ENCODE data around the gene TRIL. TPM values are rescaled to one million over a fixed set of nuclear protein-coding genes. Genes with fewer than 3 reads are reported as not detected.

Gene TRIL
- polyA plus RNA-seq, 6 donors from 2014 or later, result not detected

GRCh38 chr7:28942168-28942567, 16.0 kb downstream of the TRIL start:
- Mint-ChIP-seq H3K27ac (no peak overlapping the region), H3K9me3 (peaks cover 0 to 2% (median 0%) of the 10 kb centered on the region in 7 donors), H3K4me1 (no peaks in the 10 kb centered on the region), H3K4me3 (no peak overlapping the region), H3K36me3 (no peaks in the 10 kb centered on the region), H3K27me3 (peaks cover 19 to 49% (median 39%) of the 10 kb centered on the region in 3 donors)
- no peak for DNase-seq
- ATAC-seq (ENCODE audit: low read depth in 2 of 2), result no peak

- no peak overlapping the region for H3K4me3 Mint-ChIP-seq
- H3K9me3 Mint-ChIP-seq, result peaks cover 0 to 2% (median 0%) of the 10 kb centered on the region in 7 donors
- peaks cover 19 to 49% (median 38%) of the 10 kb centered on the region in 3 donors for H3K27me3 Mint-ChIP-seq
- H3K27ac Mint-ChIP-seq, result no peak overlapping the region
- ATAC-seq (ENCODE audit: low read depth in 2 of 2) (no peak), DNase-seq (no peak)
- H3K36me3 Mint-ChIP-seq, result no peaks in the 10 kb centered on the region
- no peaks in the 10 kb centered on the region for H3K4me1 Mint-ChIP-seq
Observed at GRCh38 chr7:28941633-28942032, 16.5 kb downstream of the TRIL start.

GRCh38 chr7:28940741-28941384, 17.3 kb downstream of the TRIL start:
- peaks cover 0 to 2% (median 0%) of the 10 kb centered on the region in 7 donors for H3K9me3 Mint-ChIP-seq
- no peak for DNase-seq
- H3K36me3 Mint-ChIP-seq, result no peaks in the 10 kb centered on the region
- no peaks in the 10 kb centered on the region for H3K4me1 Mint-ChIP-seq
- H3K4me3 Mint-ChIP-seq, result no peak overlapping the region
- H3K27ac Mint-ChIP-seq, result no peak overlapping the region
- ATAC-seq (ENCODE audit: low read depth in 2 of 2), result no peak
- peaks cover 25 to 49% (median 38%) of the 10 kb centered on the region in 3 donors for H3K27me3 Mint-ChIP-seq

GRCh38 chr7:28939844-28940544, 18.1 kb downstream of the TRIL start:
- no peaks in the 10 kb centered on the region for H3K36me3 Mint-ChIP-seq
- H3K27ac Mint-ChIP-seq, result no peak overlapping the region
- peaks cover 28 to 57% (median 46%) of the 10 kb centered on the region in 3 donors for H3K27me3 Mint-ChIP-seq
- no peak for ATAC-seq (ENCODE audit: low read depth in 2 of 2)
- H3K4me3 Mint-ChIP-seq, result no peak overlapping the region
- no peaks in the 10 kb centered on the region for H3K4me1 Mint-ChIP-seq
- DNase-seq, result no peak
- H3K9me3 Mint-ChIP-seq, result peaks cover 0 to 2% (median 0%) of the 10 kb centered on the region in 7 donors

- Mint-ChIP-seq H3K27me3 (peaks cover 34 to 63% (median 46%) of the 10 kb centered on the region in 3 donors), H3K9me3 (peaks cover 0 to 2% (median 0%) of the 10 kb centered on the region in 7 donors), H3K4me1 (no peaks in the 10 kb centered on the region), H3K27ac (no peak overlapping the region), H3K36me3 (no peaks in the 10 kb centered on the region), H3K4me3 (no peak overlapping the region)
- ATAC-seq (ENCODE audit: low read depth in 2 of 2), result no peak
- no peak for DNase-seq
Observed at GRCh38 chr7:28939367-28939766, 18.8 kb downstream of the TRIL start.

GRCh38 chr7:28937619-28938018, 20.5 kb downstream of the TRIL start:
- H3K27ac Mint-ChIP-seq, result no peak overlapping the region
- DNase-seq (no peak), ATAC-seq (ENCODE audit: low read depth in 2 of 2) (no peak)
- H3K4me3 Mint-ChIP-seq, result no peak overlapping the region
- H3K9me3 Mint-ChIP-seq, result peaks cover 0 to 2% (median 0%) of the 10 kb centered on the region in 7 donors
- no peaks in the 10 kb centered on the region for H3K36me3 Mint-ChIP-seq
- peaks cover 36 to 61% (median 50%) of the 10 kb centered on the region in 3 donors for H3K27me3 Mint-ChIP-seq
- no peaks in the 10 kb centered on the region for H3K4me1 Mint-ChIP-seq

- Mint-ChIP-seq H3K9me3 (peaks cover 0 to 2% (median 0%) of the 10 kb centered on the region in 7 donors), H3K27ac (no peak overlapping the region), H3K4me3 (no peak overlapping the region), H3K4me1 (no peaks in the 10 kb centered on the region), H3K36me3 (no peaks in the 10 kb centered on the region), H3K27me3 (peaks cover 36 to 59% (median 49%) of the 10 kb centered on the region in 3 donors)
- DNase-seq, result no peak
- no peak for ATAC-seq (ENCODE audit: low read depth in 2 of 2)
Observed at GRCh38 chr7:28937103-28937502, 21.0 kb downstream of the TRIL start.

- no peak for ATAC-seq (ENCODE audit: low read depth in 2 of 2)
- H3K27me3 Mint-ChIP-seq, result peaks cover 31 to 52% (median 46%) of the 10 kb centered on the region in 3 donors
- no peak for DNase-seq
- H3K27ac Mint-ChIP-seq, result no peak overlapping the region
- no peaks in the 10 kb centered on the region for H3K4me1 Mint-ChIP-seq
- no peak overlapping the region for H3K4me3 Mint-ChIP-seq
- no peaks in the 10 kb centered on the region for H3K36me3 Mint-ChIP-seq
- H3K9me3 Mint-ChIP-seq, result peaks cover 0 to 5% (median 0%) of the 10 kb centered on the region in 7 donors
Observed at GRCh38 chr7:28933846-28934320, 24.2 kb downstream of the TRIL start.

GRCh38 chr7:28931565-28931964, 26.6 kb downstream of the TRIL start:
- ATAC-seq (ENCODE audit: low read depth in 2 of 2), result no peak
- DNase-seq, result no peak
- no peak overlapping the region for H3K4me3 Mint-ChIP-seq
- H3K27me3 Mint-ChIP-seq, result peaks cover 35 to 43% (median 38%) of the 10 kb centered on the region in 3 donors
- no peaks in the 10 kb centered on the region for H3K36me3 Mint-ChIP-seq
- H3K27ac Mint-ChIP-seq, result no peak overlapping the region
- peaks cover 9 to 11% (median 11%) of the 10 kb centered on the region in 3 donors for H3K4me1 Mint-ChIP-seq
- peaks cover 0 to 5% (median 0%) of the 10 kb centered on the region in 7 donors for H3K9me3 Mint-ChIP-seq

GRCh38 chr7:28926871-28927597, 31.1 kb downstream of the TRIL start:
- ATAC-seq (ENCODE audit: low read depth in 2 of 2), result peak; percentile 97
- H3K4me3 Mint-ChIP-seq, result peak overlapping the region; percentile 77 to 98 (median 93)
- H3K27me3 Mint-ChIP-seq, result peaks cover 9 to 12% (median 12%) of the 10 kb centered on the region in 3 donors
- H3K9me3 Mint-ChIP-seq, result peaks cover 0 to 5% (median 0%) of the 10 kb centered on the region in 7 donors
- peak overlapping the region in 3 of 6 donors; percentile 22 to 94 (median 54) for H3K27ac Mint-ChIP-seq
- H3K36me3 Mint-ChIP-seq, result no peaks in the 10 kb centered on the region
- H3K4me1 Mint-ChIP-seq, result peaks cover 13 to 18% (median 13%) of the 10 kb centered on the region in 3 donors
- peak; percentile 63 for DNase-seq

- Mint-ChIP-seq H3K9me3 (no peaks in the 10 kb centered on the region), H3K4me1 (peaks cover 11 to 16% (median 13%) of the 10 kb centered on the region in 3 donors), H3K27me3 (peaks cover 9 to 16% (median 12%) of the 10 kb centered on the region in 3 donors), H3K36me3 (no peaks in the 10 kb centered on the region), H3K4me3 (no peak overlapping the region), H3K27ac (no peak overlapping the region)
- DNase-seq (peak; percentile 30), ATAC-seq (ENCODE audit: low read depth in 2 of 2) (peak; percentile 21 to 27)
Observed at GRCh38 chr7:28922624-28923331, 35.4 kb downstream of the TRIL start.

- H3K27ac Mint-ChIP-seq, result no peak overlapping the region
- H3K9me3 Mint-ChIP-seq, result no peaks in the 10 kb centered on the region
- peaks cover 5 to 7% (median 7%) of the 10 kb centered on the region in 3 donors for H3K4me1 Mint-ChIP-seq
- peak; percentile 79 to 81 for ATAC-seq (ENCODE audit: low read depth in 2 of 2)
- DNase-seq, result peak; percentile 34
- H3K4me3 Mint-ChIP-seq, result no peak overlapping the region
- no peaks in the 10 kb centered on the region for H3K36me3 Mint-ChIP-seq
- peaks cover 4 to 12% (median 10%) of the 10 kb centered on the region in 3 donors for H3K27me3 Mint-ChIP-seq
Observed at GRCh38 chr7:28921822-28922221, 36.3 kb downstream of the TRIL start.

- Mint-ChIP-seq H3K36me3 (no peaks in the 10 kb centered on the region), H3K27ac (no peak overlapping the region), H3K4me1 (peaks cover 0 to 4% (median 0%) of the 10 kb centered on the region in 3 donors), H3K9me3 (no peaks in the 10 kb centered on the region), H3K4me3 (no peak overlapping the region), H3K27me3 (peaks cover 3 to 12% (median 8%) of the 10 kb centered on the region in 3 donors)
- ATAC-seq (ENCODE audit: low read depth in 2 of 2), result no peak
- no peak for DNase-seq
Observed at GRCh38 chr7:28920424-28920823, 37.7 kb downstream of the TRIL start.
